HG02623 (cell line): Measurements from ENCODE around the gene HMX1.

Source experiments
- ATAC-seq: cut with Tn5 transposase; IDR thresholded peaks from one replicate; pipeline ENCODE4 v1.9.1; 2021; ENCODE audit warnings: moderate library complexity; ENCODE audit not compliant: unreplicated experiment

The HMX1 gene

GRCh38 chr4:8869002-8869897 lies 2.4 kb downstream of the HMX1 start:
- ATAC-seq = no peak

DNA sequence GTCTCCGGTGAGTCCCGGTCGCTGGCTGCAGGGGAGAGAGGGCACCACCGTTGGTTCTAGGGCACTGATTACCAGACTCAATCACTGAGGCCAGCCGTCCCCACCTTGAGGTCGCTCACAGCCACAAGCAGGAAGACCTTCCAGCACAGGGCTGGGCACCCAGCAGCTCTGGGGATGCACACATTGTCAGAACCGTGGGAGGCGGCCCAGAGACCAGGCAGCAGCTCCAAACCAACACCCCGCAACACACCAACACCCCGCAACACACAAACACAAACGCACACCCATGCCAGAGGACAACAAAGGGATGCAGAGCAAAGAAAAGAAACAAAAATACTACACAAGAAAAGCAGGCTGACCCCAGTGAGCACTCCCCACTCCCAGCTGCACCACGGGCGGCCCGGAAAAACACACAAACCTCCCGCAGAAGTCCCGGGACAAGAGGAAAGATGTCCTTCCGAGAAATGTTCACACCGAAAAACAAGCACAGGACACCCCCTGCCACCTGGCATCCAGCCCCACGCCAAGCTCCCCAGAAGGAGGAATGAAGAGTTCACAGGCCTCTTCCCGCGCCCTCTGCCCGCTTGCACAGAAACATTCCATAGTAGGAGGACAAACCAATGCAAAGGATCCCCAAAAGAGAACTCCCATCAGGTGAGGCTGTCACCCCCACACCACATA lies 3.2 kb downstream of the HMX1 start:
- no peak for ATAC-seq

GRCh38 chr4:8867624-8868320 lies 3.9 kb downstream of the HMX1 start:
- ATAC-seq = no peak

- no peak for ATAC-seq
Measured at GRCh38 chr4:8866828-8867623, 4.6 kb downstream of the HMX1 start.

GRCh38 chr4:8866421-8866820 lies 5.2 kb downstream of the HMX1 start:
- ATAC-seq = no peak

GRCh38 chr4:8865681-8866310 lies 5.8 kb downstream of the HMX1 start:
- no peak for ATAC-seq

- ATAC-seq = no peak
Measured at GRCh38 chr4:8864912-8865680, 6.5 kb downstream of the HMX1 start.

- no peak for ATAC-seq
Measured at GRCh38 chr4:8863686-8864682, 7.7 kb downstream of the HMX1 start.

GRCh38 chr4:8862800-8863685 lies 8.6 kb downstream of the HMX1 start:
- ATAC-seq = no peak

- no peak for ATAC-seq
Measured at GRCh38 chr4:8862334-8862733, 9.3 kb downstream of the HMX1 start.

DNA sequence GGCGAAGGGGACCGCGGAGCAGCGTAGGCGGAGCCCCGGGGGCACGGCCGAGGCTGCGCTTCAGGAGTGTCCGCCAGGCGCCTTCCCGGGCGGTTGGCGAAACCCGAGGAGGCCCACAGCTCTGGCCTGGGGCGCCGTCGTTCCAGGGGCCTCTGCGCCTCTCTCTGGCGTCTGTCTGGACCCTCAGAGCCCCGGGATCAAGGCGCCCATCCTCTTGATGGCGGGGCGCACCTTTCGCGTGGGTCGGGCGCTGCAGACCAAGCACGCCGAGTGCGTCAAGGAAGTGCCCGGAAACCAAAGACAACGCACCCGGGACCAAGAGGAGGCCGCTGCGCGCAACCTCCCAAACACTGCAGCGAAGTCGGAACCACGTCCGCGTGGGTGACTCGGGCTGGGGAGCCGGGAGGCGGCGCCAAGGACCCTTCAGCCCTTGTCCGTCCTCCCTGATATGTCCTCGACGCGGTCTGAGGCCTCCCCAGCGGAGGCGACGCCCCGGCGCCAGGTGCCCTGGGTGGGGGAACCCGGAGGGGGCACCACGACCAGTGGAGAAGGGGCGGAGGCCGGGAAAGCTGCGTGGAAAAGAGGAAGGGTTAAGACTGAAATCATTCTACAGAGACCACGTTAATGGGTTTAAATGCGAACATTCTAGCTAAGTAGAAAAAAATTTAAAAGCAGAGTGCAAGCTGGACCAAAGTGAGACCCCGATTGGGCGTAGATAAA lies 9.9 kb downstream of the HMX1 start:
- ATAC-seq = no peak

GRCh38 chr4:8860892-8861575 lies 10.6 kb downstream of the HMX1 start:
- no peak for ATAC-seq

- no peak for ATAC-seq
Measured at GRCh38 chr4:8860096-8860891, 11.3 kb downstream of the HMX1 start.

DNA sequence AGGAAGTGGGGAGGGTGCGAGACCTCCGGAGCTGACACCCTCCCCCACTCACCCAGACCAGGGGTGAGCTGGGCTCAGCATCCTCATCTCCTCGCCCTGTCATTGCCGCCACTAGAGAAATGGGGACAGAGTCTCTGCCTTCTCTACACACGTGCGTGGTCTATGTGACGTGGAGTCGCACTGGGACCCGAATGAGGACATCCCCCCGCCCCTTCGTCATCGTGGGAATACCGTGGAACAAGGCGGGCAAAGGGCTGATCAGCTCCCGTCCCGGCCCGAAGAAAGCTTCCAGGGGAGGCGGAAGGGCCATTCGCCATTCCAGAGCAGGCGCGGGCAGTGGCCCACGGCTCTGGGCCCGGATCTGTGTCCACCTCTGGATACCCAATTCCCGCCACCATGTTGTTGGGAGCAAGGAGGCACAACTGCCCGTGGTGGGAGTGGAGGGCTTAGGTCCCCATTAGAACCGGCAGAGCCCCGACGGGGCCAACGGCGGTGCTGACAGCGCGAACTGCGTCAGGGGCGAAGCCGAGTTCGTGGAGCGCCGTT lies 12.0 kb downstream of the HMX1 start:
- ATAC-seq = no peak

DNA sequence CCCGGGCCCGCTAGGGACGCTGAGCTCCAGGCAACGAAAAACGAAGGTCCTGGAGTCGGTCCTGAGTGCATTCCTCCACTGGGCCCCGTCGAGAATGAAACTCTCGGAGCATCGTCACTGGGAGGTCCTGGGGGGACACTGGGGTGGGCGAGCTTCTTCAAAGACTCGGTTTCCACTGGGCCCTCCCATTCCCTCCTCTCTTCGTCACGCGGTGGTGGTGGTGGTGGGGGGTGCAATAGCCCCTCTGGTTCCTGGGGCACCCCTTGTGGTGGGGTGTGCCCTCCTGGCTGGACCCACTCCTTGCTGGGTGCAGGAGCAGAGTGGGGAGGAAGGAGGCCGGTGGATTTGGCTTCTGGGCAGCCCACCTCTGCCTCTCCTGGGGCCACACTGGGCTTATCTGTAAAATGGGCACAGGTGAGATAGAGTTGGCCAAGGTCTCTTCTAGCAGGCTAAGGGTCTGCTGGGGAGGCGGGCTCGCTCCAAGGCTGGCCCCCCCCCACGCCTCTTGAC lies 12.9 kb downstream of the HMX1 start:
- no peak for ATAC-seq
